GM12864 (cell line): ENCODE results near the gene SAC3D1.
A peak's percentile ranks its signal among the peaks of the same experiment; 100 is the strongest.
"Not testable (repeated sequence)": the region's sequence is repeated elsewhere in the genome, so short reads cannot be mapped to it uniquely, and the experiment has no call there.

Experiments
- DNase-seq: peaks from one replicate; pipeline ENCODE4 v3.0.0-alpha.2; 2011; ENCODE audit warnings: low read depth
- H3K4me3 ChIP-seq: 2 replicates; pipeline ENCODE4 v1.5.1; 2011; ENCODE audit warnings: mild to moderate bottlenecking, low read depth, low read length, control low read depth
- TF ChIP-seq, protein P1 (sequence below): IDR thresholded peaks from 2 replicates; pipeline ENCODE4 v1.5.1; 2011; ENCODE audit warnings: low read depth, mild to moderate bottlenecking, moderate library complexity, low read length, control low read depth, inconsistent platforms; ENCODE audit errors: missing control alignments

Gene SAC3D1

DNA sequence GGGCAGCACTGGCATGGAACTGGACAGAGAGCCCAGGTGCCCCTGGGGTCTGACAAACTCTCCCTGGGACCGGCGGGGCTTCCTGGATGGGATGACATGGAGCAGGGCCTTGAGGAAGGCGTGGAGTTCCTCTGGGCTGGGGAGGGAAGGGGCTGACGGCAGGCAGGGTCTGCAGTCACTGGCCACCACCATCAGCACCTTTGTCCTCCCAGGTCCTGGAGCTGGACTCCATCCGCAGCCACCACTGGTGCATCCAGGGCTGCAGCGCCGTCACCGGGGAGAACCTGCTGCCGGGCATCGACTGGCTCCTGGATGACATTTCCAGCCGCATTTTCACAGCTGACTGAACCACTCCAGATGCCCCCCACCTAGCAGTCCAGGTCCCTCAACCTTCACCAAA lies 19.5 kb upstream of the SAC3D1 start:
- DNase-seq = no peak
- TF ChIP-seq, protein P1, sequence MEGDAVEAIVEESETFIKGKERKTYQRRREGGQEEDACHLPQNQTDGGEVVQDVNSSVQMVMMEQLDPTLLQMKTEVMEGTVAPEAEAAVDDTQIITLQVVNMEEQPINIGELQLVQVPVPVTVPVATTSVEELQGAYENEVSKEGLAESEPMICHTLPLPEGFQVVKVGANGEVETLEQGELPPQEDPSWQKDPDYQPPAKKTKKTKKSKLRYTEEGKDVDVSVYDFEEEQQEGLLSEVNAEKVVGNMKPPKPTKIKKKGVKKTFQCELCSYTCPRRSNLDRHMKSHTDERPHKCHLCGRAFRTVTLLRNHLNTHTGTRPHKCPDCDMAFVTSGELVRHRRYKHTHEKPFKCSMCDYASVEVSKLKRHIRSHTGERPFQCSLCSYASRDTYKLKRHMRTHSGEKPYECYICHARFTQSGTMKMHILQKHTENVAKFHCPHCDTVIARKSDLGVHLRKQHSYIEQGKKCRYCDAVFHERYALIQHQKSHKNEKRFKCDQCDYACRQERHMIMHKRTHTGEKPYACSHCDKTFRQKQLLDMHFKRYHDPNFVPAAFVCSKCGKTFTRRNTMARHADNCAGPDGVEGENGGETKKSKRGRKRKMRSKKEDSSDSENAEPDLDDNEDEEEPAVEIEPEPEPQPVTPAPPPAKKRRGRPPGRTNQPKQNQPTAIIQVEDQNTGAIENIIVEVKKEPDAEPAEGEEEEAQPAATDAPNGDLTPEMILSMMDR = no peak

DNA sequence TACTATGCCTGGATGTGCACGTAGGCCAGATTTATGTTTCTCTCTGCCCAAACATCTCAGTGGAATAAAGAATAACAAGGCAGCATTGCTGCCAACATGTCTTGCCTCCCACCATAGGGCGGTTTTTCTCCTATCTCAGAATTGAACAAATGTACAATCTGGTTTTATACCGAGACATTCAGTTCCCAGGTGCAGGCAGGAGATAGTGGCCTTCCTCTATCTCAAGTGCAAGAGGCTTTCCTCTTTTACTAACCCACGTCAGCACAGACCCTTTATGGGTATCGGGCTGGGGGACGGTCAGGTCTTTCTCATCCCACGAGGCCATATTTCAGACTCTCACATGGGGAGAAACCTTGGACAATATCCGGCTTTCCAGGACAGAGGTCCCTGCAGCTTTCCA lies 17.5 kb upstream of the SAC3D1 start:
- not testable (repeated sequence) for DNase-seq, H3K4me3 ChIP-seq

More for the DNA sequence above, 19.5 kb upstream of the SAC3D1 start:
- no peak overlapping the region for H3K4me3 ChIP-seq

DNA sequence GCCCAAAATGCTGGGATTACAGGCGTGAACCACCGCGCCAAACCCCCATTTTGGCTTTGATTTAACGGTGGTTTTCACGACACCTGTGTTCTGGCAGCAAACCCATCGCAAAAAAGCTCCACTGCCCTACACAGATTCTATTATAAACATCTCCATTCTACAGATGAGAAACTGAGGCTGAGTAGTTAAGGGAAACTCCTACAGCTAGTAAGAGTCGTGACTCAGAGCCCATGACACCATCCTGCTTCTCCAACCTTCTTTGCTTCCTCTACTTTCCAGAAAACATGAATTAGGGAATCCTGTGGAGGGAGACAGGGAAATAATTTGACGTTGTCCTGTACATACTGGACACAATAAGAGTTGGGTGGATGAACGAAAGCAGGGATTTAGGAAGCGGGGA lies 14.2 kb upstream of the SAC3D1 start:
- TF ChIP-seq, protein P1 = no peak
- peak overlapping the region; percentile 54 for H3K4me3 ChIP-seq
- DNase-seq = no peak

DNA sequence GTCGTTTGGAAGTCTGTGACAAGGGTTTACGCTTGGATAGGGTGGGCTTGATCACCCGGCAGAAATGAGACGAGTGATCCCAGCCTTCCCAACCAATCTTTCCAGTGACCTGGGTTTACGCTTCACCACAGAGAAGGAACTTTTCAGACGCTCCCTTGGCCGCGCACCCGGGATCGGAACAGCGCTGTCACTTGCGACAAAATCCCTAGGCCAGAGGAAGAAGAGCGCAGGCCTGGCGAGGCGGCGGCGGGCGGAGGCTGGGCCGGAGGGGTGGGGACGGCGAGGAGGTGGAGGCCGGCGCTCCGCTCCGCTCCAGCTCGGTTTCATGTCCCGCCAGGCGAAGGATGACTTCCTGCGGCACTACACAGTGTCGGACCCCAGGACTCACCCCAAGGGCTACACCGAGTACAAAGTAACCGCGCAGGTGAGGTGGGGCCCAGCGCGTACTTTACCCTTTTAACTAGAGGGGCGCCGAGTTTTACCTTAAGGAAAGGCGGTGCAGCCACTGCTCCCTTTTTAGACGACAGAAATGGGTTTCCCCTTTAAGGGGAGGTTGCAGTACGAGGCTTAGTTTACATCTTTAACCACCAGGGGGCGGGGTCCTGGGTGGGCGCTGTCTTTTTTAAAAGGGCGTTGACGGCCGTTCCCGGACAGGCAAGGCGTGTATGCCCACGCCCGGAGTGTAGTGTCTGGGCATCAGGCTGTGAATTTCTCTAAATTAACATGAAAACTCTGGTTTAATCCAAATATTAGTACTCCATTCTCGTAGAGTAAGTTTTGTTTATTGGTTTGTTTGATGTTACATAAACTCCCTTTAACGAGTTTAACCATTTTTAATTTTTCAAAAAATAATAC lies 13.6 kb upstream of the SAC3D1 start, which contains the start of gene SNX15:
TSS of gene SNX15 (plus strand) at position 227 of the 855 bp plus-strand sequence. CDS start at position 326, 99 bp downstream.
- TF ChIP-seq, protein P1 = peak; percentile 36
- peak within 1 kb of the TSS; percentile 54 for H3K4me3 ChIP-seq

DNA sequence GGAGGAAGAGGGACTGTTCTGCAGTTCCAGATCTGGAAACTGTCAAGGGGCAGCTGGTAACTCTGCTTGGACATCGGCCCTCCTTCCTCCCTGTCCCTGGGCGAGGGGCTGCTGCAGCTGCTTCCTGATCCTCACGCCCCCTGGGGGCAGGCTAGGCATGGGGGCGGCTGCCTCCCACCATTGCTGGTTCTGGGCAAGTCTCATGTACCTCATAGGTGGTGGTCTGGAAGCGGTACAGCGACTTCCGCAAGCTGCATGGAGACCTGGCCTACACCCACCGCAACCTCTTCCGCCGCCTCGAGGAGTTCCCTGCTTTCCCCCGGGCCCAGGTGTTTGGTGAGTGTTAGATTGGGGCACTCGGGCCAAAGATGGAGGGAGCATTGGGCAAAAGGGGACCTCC lies 8.8 kb upstream of the SAC3D1 start:
- TF ChIP-seq, protein P1 = no peak
- no peak for DNase-seq
- H3K4me3 ChIP-seq = no peak overlapping the region

More for the DNA sequence above, 13.6 kb upstream of the SAC3D1 start, which contains the start of gene SNX15:
- peak; percentile 93 for DNase-seq

DNA sequence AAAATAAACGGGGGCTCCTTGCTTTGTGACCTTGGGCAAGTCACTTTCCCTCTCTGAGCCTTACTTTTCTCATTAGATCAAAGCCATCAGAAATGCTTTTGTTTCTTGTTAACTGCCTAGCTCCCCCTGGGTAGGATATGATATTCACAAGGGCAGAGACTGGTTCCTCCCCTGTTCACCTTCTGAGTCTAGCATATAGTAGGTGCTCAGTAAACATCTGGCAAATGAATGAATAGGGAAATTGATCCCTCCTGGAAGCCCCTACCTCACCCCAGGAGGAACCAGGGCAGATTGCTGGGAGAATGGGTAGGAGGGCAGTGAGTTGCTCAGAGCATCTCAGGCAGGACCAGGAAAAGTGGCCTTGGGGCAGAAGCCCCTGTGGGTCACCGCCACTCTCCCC lies 6.6 kb upstream of the SAC3D1 start:
- DNase-seq = no peak
- H3K4me3 ChIP-seq = no peak overlapping the region
- TF ChIP-seq, protein P1 = no peak

DNA sequence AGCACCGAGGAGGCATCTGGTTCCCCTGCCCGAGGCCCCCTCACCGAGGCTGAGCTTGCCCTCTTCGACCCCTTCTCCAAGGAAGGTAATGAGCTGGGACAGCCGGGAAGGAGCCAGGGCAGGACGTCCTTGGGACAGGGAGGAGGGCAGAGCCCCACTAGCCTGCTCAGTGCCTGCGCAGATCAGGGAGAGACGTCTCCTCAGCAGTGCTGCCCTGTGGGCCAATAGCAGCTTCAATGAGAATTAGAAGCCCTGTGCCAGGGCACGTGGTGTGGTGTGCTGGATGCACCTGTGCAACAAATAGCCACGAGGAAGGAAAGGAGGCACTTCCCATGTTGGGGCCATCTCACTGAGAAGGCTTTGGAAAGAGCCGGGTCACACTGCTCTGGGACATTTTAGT lies 5.4 kb upstream of the SAC3D1 start:
- TF ChIP-seq, protein P1 = no peak
- H3K4me3 ChIP-seq = no peak overlapping the region
- DNase-seq = no peak
